MV-4-11 (cell line): ENCODE results near the gene APOBEC3G.

Source experiments
- DNase-seq: peaks from one replicate; lab custom pipeline; 2025; lab: John Stamatoyannopoulos, UW

Gene APOBEC3G

GRCh38 chr22:39091126-39092081, 14.3 kb downstream of the APOBEC3G start:
- no peak for DNase-seq

GRCh38 chr22:39092111-39092862, 15.2 kb downstream of the APOBEC3G start:
- peak; percentile 21 for DNase-seq

GRCh38 chr22:39094717-39095389, 17.8 kb downstream of the APOBEC3G start:
- DNase-seq, result no peak

- DNase-seq, result no peak
Measured at GRCh38 chr22:39095971-39096370, 18.9 kb downstream of the APOBEC3G start.

- peak; percentile 90 for DNase-seq
Measured at GRCh38 chr22:39097098-39098020, 20.3 kb downstream of the APOBEC3G start, which contains the start of gene APOBEC3H. Gene APOBEC3H, plus strand, starts transcription at chr22:39097244. Its CDS starts 3,035 bp downstream, at chr22:39100279.

GRCh38 chr22:39098026-39098425, 21.0 kb downstream of the APOBEC3G start:
- no peak for DNase-seq

GRCh38 chr22:39098576-39098975, 21.5 kb downstream of the APOBEC3G start:
- no peak for DNase-seq

GRCh38 chr22:39101226-39101625, 24.2 kb downstream of the APOBEC3G start:
- no peak for DNase-seq

GRCh38 chr22:39103431-39103830, 26.4 kb downstream of the APOBEC3G start:
- DNase-seq, result no peak

- DNase-seq, result no peak
Measured at GRCh38 chr22:39106326-39106725, 29.3 kb downstream of the APOBEC3G start.

- DNase-seq, result no peak
Measured at GRCh38 chr22:39108487-39108886, 31.4 kb downstream of the APOBEC3G start.

GRCh38 chr22:39109361-39109760, 32.3 kb downstream of the APOBEC3G start:
- DNase-seq, result no peak

GRCh38 chr22:39110631-39111561, 33.8 kb downstream of the APOBEC3G start:
- DNase-seq, result peak; percentile 43

- no peak for DNase-seq
Measured at GRCh38 chr22:39114112-39114511, 37.0 kb downstream of the APOBEC3G start.

GRCh38 chr22:39115570-39115969, 38.5 kb downstream of the APOBEC3G start:
- no peak for DNase-seq

GRCh38 chr22:39115977-39116621, 39.0 kb downstream of the APOBEC3G start:
- DNase-seq, result no peak

GRCh38 chr22:39117585-39118191, 40.6 kb downstream of the APOBEC3G start:
- peak; percentile 57 for DNase-seq

- no peak for DNase-seq
Measured at GRCh38 chr22:39120983-39121382, 43.9 kb downstream of the APOBEC3G start.
